Upper lobe of left lung (tissue), 4 donors: ENCODE measurements around the gene CFAP157.

ENCODE experiments used
- EP300 ChIP-seq, 4 donors: sonication (generic); formaldehyde crosslinking; IDR thresholded peaks; one replicate each; pipeline ENCODE4 v1.5.1; 2017; ENCODE audit warnings: antibody characterized with exemption in 4 of 4, control low read depth in 2 of 4
- POLR2A ChIP-seq, 4 donors: fragments of 450-650 bp; IDR thresholded peaks; one replicate each; pipeline ENCODE4 v1.5.1; 2016 to 2017; ENCODE audit warnings: antibody characterized with exemption in 4 of 4, mild to moderate bottlenecking in 2 of 4
- POLR2AphosphoS5 ChIP-seq, 2 donors: sonication (generic); formaldehyde crosslinking; IDR thresholded peaks; one replicate each; pipeline ENCODE4 v1.5.1; 2017; ENCODE audit warnings: antibody characterized with exemption in 2 of 2
- TF ChIP-seq, protein P1 (sequence below), 6 experiments: fragments of 450-650 bp in 4 of 6; fragments of 200-600 bp in 2 of 6; sonication (generic) in 2 of 6; IDR thresholded peaks; one replicate each; pipeline ENCODE4 v1.5.1; 2016 to 2019; ENCODE audit warnings: antibody characterized with exemption in 6 of 6

GRCh38 chr9:127731938-127732337 is 25.1 kb downstream of the CFAP157 start:
- TF ChIP-seq, protein P1, sequence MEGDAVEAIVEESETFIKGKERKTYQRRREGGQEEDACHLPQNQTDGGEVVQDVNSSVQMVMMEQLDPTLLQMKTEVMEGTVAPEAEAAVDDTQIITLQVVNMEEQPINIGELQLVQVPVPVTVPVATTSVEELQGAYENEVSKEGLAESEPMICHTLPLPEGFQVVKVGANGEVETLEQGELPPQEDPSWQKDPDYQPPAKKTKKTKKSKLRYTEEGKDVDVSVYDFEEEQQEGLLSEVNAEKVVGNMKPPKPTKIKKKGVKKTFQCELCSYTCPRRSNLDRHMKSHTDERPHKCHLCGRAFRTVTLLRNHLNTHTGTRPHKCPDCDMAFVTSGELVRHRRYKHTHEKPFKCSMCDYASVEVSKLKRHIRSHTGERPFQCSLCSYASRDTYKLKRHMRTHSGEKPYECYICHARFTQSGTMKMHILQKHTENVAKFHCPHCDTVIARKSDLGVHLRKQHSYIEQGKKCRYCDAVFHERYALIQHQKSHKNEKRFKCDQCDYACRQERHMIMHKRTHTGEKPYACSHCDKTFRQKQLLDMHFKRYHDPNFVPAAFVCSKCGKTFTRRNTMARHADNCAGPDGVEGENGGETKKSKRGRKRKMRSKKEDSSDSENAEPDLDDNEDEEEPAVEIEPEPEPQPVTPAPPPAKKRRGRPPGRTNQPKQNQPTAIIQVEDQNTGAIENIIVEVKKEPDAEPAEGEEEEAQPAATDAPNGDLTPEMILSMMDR (IDR thresholded peaks at IDR 0.05) = no peak
- no peak for TF ChIP-seq POLR2A (IDR thresholded peaks at IDR 0.05)
- no peak for TF ChIP-seq EP300 (IDR thresholded peaks at IDR 0.05)
- TF ChIP-seq POLR2AphosphoS5 (IDR thresholded peaks at IDR 0.05) = no peak
